Mesenchymal stem cell (in vitro differentiated cells and primary cell): ENCODE data around the gene C2orf74.

Source experiments
- DNase-seq: peaks from one replicate; pipeline ENCODE4 v3.0.0-alpha.2; 2013
- H2AFZ ChIP-seq: one replicate; pipeline ENCODE4 v1.6.1; 2013; ENCODE audit warnings: low read depth, mild to moderate bottlenecking, control low read depth, inconsistent platforms, low read length, moderate library complexity
- H2AK5ac ChIP-seq: 2 replicates; pipeline ENCODE4 v1.6.1; 2013; ENCODE audit warnings: low read length, moderate library complexity, mild to moderate bottlenecking, inconsistent platforms; ENCODE audit not compliant: severe bottlenecking
- H2BK120ac ChIP-seq: one replicate; pipeline ENCODE4 v1.6.1; 2013; ENCODE audit warnings: low read depth, mild to moderate bottlenecking, inconsistent platforms, low read length, moderate library complexity
- H2BK12ac ChIP-seq, 2 experiments: one replicate each; pipeline ENCODE4 v1.6.1; 2013; ENCODE audit warnings: inconsistent platforms in 2 of 2, low read length in 2 of 2, mild to moderate bottlenecking in 2 of 2, moderate library complexity in 2 of 2, control low read depth in 1 of 2
- H2BK15ac ChIP-seq: one replicate; pipeline ENCODE4 v1.6.1; 2013; ENCODE audit warnings: mild to moderate bottlenecking, low read depth, inconsistent platforms; ENCODE audit not compliant: poor library complexity, severe bottlenecking
- H2BK5ac ChIP-seq: 2 replicates; pipeline ENCODE4 v1.6.1; 2013; ENCODE audit warnings: low read depth, mild to moderate bottlenecking, low read length, control low read depth, inconsistent platforms; ENCODE audit not compliant: poor library complexity, severe bottlenecking
- H3K14ac ChIP-seq, 2 experiments: one replicate each; pipeline ENCODE4 v1.6.1; 2013; ENCODE audit warnings: inconsistent platforms in 2 of 2, low read length in 2 of 2, control low read depth in 1 of 2, mild to moderate bottlenecking in 1 of 2, moderate library complexity in 1 of 2
- H3K18ac ChIP-seq, 2 experiments: one replicate each; pipeline ENCODE4 v1.6.1; 2013; ENCODE audit warnings: inconsistent platforms in 2 of 2, low read length in 2 of 2, control low read depth in 1 of 2, low read depth in 1 of 2, mild to moderate bottlenecking in 1 of 2
- H3K23ac ChIP-seq, 2 experiments: one replicate each; pipeline ENCODE4 v1.6.1; 2013; ENCODE audit warnings: inconsistent platforms in 2 of 2, low read length in 2 of 2, mild to moderate bottlenecking in 2 of 2, moderate library complexity in 2 of 2, control low read depth in 1 of 2
- H3K27ac ChIP-seq: 2 replicates; pipeline ENCODE4 v1.5.1; 2013; ENCODE audit warnings: mild to moderate bottlenecking, moderate library complexity, low read length, control low read depth, inconsistent platforms; ENCODE audit not compliant: poor library complexity, severe bottlenecking
- H3K27me3 ChIP-seq, 2 experiments: 2 replicates each; pipeline versions ENCODE4 v1.6.1 to v1.7.0; 2013; ENCODE audit warnings: low read length in 2 of 2, mild to moderate bottlenecking in 2 of 2, moderate library complexity in 2 of 2, control low read depth in 1 of 2, inconsistent platforms in 1 of 2; ENCODE audit not compliant: control insufficient read depth in 1 of 2, insufficient read depth in 1 of 2
- H3K36me3 ChIP-seq, 2 experiments: 2 replicates each; pipeline versions ENCODE4 v1.6.1 to v1.7.0; 2013; ENCODE audit warnings: low read length in 2 of 2, control low read depth in 1 of 2, inconsistent platforms in 1 of 2, low read depth in 1 of 2, mild to moderate bottlenecking in 1 of 2; ENCODE audit not compliant: insufficient read depth in 2 of 2, control insufficient read depth in 1 of 2
- H3K4ac ChIP-seq, 2 experiments: one replicate each; pipeline ENCODE4 v1.6.1; 2013; ENCODE audit warnings: inconsistent platforms in 2 of 2, low read length in 2 of 2, mild to moderate bottlenecking in 2 of 2, moderate library complexity in 2 of 2, control low read depth in 1 of 2, low read depth in 1 of 2
- H3K4me1 ChIP-seq: 2 replicates; pipeline ENCODE4 v1.6.1; 2013; ENCODE audit warnings: low read depth, low read length, control low read depth; ENCODE audit not compliant: control insufficient read depth, insufficient read depth
- H3K4me2 ChIP-seq: 2 replicates; pipeline ENCODE4 v1.6.1; 2013; ENCODE audit warnings: low read length, mild to moderate bottlenecking, inconsistent platforms; ENCODE audit not compliant: poor library complexity, severe bottlenecking
- H3K4me3 ChIP-seq, 2 experiments: 2 replicates each; pipeline versions ENCODE4 v1.5.1 to v1.7.0; 2013; ENCODE audit warnings: low read length in 2 of 2, mild to moderate bottlenecking in 2 of 2, control low read depth in 1 of 2, low read depth in 1 of 2; ENCODE audit not compliant: insufficient read depth in 1 of 2
- H3K79me1 ChIP-seq: replicated peaks from 2 replicates; pipeline ENCODE4 v1.6.1; 2013; ENCODE audit warnings: mild to moderate bottlenecking, control low read depth, low read length, inconsistent platforms; ENCODE audit not compliant: poor library complexity, severe bottlenecking
- H3K9ac ChIP-seq: 2 replicates; pipeline ENCODE4 v1.7.0; 2013; ENCODE audit warnings: mild to moderate bottlenecking, low read length, moderate library complexity
- H3K9me3 ChIP-seq: 2 replicates; pipeline ENCODE4 v1.7.0; 2013; ENCODE audit warnings: mild to moderate bottlenecking, low read length; ENCODE audit not compliant: control insufficient read depth
- H4K8ac ChIP-seq: one replicate; pipeline ENCODE4 v1.6.1; 2013; ENCODE audit warnings: inconsistent platforms, mild to moderate bottlenecking, low read length, moderate library complexity
- H4K91ac ChIP-seq: one replicate; pipeline ENCODE4 v1.6.1; 2013; ENCODE audit warnings: mild to moderate bottlenecking, low read length, inconsistent platforms
- whole genome bisulfite sequencing: methylation state at CpG from one replicate; pipeline ENCODE4 v1.1.7; 2013; ENCODE audit warnings: mixed read lengths; 5-methylcytosine and 5-hydroxymethylcytosine counted together

Gene C2orf74

GRCh38 chr2:61135510-61135909 is 26.5 kb upstream of the C2orf74 start:
- peak; percentile 46 for DNase-seq
- Histone ChIP-seq H2BK120ac (no peak overlapping the region), H3K4me2 (no peak overlapping the region), H2BK5ac (no peak overlapping the region), H3K18ac (no peak overlapping the region), H3K36me3 (no peaks in the 10 kb centered on the region), H3K14ac (no peak overlapping the region), H3K23ac (no peak overlapping the region), H3K27me3 (no peaks in the 10 kb centered on the region), H3K4ac (no peak overlapping the region), H3K4me1 (no peaks in the 10 kb centered on the region), H2AFZ (no peak overlapping the region), H3K9me3 (no peaks in the 10 kb centered on the region), H3K9ac (no peak overlapping the region), H4K91ac (no peak overlapping the region), H3K27ac (no peak overlapping the region), H3K4me3 (no peak overlapping the region), H4K8ac (no peak overlapping the region), H2AK5ac (no peak overlapping the region), H2BK15ac (no peak overlapping the region), H3K79me1 (no peaks in the 10 kb centered on the region), H2BK12ac (no peak overlapping the region)
- WGBS: 22% methylated on average over 2 of the region's 3 CpGs

GRCh38 chr2:61138859-61139258 is 23.1 kb upstream of the C2orf74 start:
- Histone ChIP-seq H2BK12ac (no peak overlapping the region), H3K9ac (no peak overlapping the region), H3K36me3 (peaks cover 0 to 5% of the 10 kb centered on the region in 2 experiments), H3K23ac (no peak overlapping the region), H3K18ac (no peak overlapping the region), H2AK5ac (no peak overlapping the region), H3K79me1 (no peaks in the 10 kb centered on the region), H3K27me3 (no peaks in the 10 kb centered on the region), H4K8ac (no peak overlapping the region), H3K4me2 (no peak overlapping the region), H3K4me1 (no peaks in the 10 kb centered on the region), H2BK120ac (no peak overlapping the region), H3K14ac (no peak overlapping the region), H2BK5ac (no peak overlapping the region), H3K9me3 (no peaks in the 10 kb centered on the region), H4K91ac (no peak overlapping the region), H3K4ac (no peak overlapping the region), H2AFZ (no peak overlapping the region), H3K4me3 (no peak overlapping the region), H2BK15ac (no peak overlapping the region), H3K27ac (no peak overlapping the region)
- 89% methylated on average over 4 of the region's 4 CpGs for WGBS
- no peak for DNase-seq

- H3K9me3 ChIP-seq: no peaks in the 10 kb centered on the region
- no peak overlapping the region for H3K9ac ChIP-seq
- no peaks in the 10 kb centered on the region for H3K79me1 ChIP-seq
- H3K27me3 ChIP-seq: no peaks in the 10 kb centered on the region
- no peak overlapping the region for H3K4me2 ChIP-seq
- H3K36me3 ChIP-seq: peaks cover 0 to 5% of the 10 kb centered on the region in 2 experiments
- H2BK15ac ChIP-seq: no peak overlapping the region
- no peak overlapping the region for H2BK120ac ChIP-seq
- H3K4ac ChIP-seq: no peak overlapping the region
- no peak overlapping the region for H2AFZ ChIP-seq
- H3K23ac ChIP-seq: no peak overlapping the region
- H2BK5ac ChIP-seq: no peak overlapping the region
- DNase-seq: no peak
- H3K4me3 ChIP-seq: no peak overlapping the region
- no peak overlapping the region for H2AK5ac ChIP-seq
- H4K8ac ChIP-seq: no peak overlapping the region
- no peak overlapping the region for H3K18ac ChIP-seq
- no peak overlapping the region for H3K27ac ChIP-seq
- no peak overlapping the region for H2BK12ac ChIP-seq
- H3K4me1 ChIP-seq: no peaks in the 10 kb centered on the region
- H3K14ac ChIP-seq: no peak overlapping the region
- no peak overlapping the region for H4K91ac ChIP-seq
- no CpG with 5 or more reads among the region's 1 CpG for WGBS
Observed at GRCh38 chr2:61141151-61141550, 20.8 kb upstream of the C2orf74 start.

GRCh38 chr2:61144697-61145268 is 17.2 kb upstream of the C2orf74 start:
- Histone ChIP-seq H4K91ac (no peak overlapping the region), H3K79me1 (no peaks in the 10 kb centered on the region), H2BK15ac (no peak overlapping the region), H2BK12ac (no peak overlapping the region), H2BK120ac (no peak overlapping the region), H3K4me1 (no peaks in the 10 kb centered on the region), H3K36me3 (peaks cover 0 to 20% of the 10 kb centered on the region in 2 experiments), H3K14ac (no peak overlapping the region), H3K27ac (peak overlapping the region; percentile 24), H2BK5ac (no peak overlapping the region), H2AFZ (no peak overlapping the region), H3K4me2 (peak overlapping the region; percentile 66), H3K4me3 (peak overlapping the region; percentile 42 to 84), H3K9me3 (no peaks in the 10 kb centered on the region), H3K9ac (peak overlapping the region; percentile 97), H3K18ac (peak overlapping the region in 1 of 2 experiments; percentile 61), H4K8ac (no peak overlapping the region), H3K27me3 (no peaks in the 10 kb centered on the region), H3K23ac (no peak overlapping the region), H3K4ac (peak overlapping the region in 1 of 2 experiments; percentile 54), H2AK5ac (no peak overlapping the region)
- 37% methylated on average over 27 of the region's 31 CpGs for WGBS
- DNase-seq: peak; percentile 95
